Fibroblast of the conjunctiva (primary cell): ENCODE measurements around the gene CCDC181.
A peak's percentile ranks its signal among the peaks of the same experiment; 100 is the strongest.

Experiments
- DNase-seq: peaks from one replicate; pipeline ENCODE4 v3.0.0-alpha.2; 2010; ENCODE audit warnings: low read depth

The CCDC181 gene

DNA sequence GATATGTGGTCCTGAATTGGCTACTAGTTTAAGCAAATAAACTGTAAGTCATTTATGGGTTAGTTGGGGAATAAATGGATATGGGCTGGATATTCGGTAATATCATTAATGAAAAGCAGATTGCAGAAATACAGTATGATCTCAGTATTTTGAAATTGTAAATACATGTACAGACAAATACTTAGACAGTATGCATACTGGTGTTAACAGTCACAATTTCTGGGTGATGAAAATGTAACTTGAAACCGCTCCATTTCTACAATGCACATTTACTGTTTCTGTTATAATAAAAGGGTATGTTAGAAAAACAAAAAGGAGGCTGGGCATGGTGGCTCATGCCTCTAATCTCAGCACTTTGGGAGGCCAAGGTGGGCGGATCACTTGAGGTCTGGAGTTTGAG is 31.3 kb downstream of the CCDC181 start:
- no peak for DNase-seq

GRCh38 chr1:169392406-169392805 is 34.9 kb downstream of the CCDC181 start:
- DNase-seq: no peak

DNA sequence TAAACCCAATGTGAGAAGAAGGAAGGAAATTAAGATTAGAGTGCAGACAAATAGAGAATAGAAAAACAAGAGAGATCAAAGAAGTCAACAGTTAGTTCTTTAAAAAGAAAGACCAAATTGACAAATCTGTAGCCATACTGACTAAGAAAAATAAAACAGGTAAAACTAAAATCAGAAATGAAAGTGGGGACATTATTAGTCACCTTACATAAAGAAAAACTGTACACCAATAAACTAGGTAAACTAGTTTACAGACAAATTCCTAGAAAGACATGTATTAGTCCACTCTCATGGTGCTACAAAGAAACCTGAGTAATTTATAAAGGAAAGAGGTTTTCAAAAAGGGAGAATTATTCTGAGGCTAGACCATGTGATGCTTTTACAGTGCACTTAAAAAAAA is 37.0 kb downstream of the CCDC181 start:
- DNase-seq: no peak

DNA sequence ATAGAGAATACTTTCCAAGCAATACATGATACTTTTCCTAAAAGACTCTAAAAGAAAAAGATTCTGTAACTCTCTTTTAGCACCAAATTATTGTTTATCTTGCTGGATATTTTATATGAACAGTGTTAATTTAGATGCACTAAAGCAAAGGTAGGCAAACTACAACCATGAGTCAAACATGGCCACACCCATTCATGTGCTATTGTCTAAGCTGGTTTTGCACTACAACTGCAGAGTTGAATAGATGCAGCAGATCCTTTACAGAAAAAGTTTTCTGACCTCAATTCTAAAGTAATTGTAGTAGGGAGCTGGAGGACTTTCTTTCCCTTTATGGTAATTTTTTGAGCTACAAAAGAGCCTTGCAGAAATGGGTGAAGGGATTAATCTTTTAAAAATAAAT is 39.9 kb downstream of the CCDC181 start:
- DNase-seq: no peak

- no peak for DNase-seq
Measured at GRCh38 chr1:169383449-169383848, 43.8 kb downstream of the CCDC181 start.

DNA sequence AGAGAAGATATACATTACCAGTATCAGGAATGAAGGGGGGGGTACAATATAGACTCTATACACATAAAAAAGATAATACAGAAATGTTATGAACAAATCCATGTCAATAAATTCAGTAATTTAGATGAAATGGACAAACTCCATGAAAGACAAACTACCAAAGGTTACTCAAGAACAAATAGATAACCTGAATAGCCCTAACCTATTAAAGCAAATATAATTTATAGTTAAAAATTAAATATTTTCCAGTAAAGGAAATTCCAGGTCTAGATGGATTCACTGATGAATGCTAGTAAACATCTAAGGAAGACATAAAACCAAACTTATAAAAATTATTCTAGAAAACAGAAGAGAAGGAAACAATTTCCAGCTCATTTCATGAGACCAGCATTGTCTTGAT is 46.1 kb downstream of the CCDC181 start:
- DNase-seq: no peak

GRCh38 chr1:169371404-169371803 is 55.9 kb downstream of the CCDC181 start:
- no peak for DNase-seq

GRCh38 chr1:169368406-169368769 is 58.9 kb downstream of the CCDC181 start:
- no peak for DNase-seq

- peak; percentile 93 for DNase-seq
Measured at GRCh38 chr1:169367686-169368405, 59.4 kb downstream of the CCDC181 start, which contains the start of the genes BLZF1 and NME7. Gene BLZF1 (plus strand): TSS chr1:169368195. CDS start chr1:169369523, 1,328 bp downstream. Gene NME7 (minus strand): TSS chr1:169367797. CDS start chr1:169367710, 87 bp downstream.

- DNase-seq: no peak
Measured at GRCh38 chr1:169367096-169367685, 60.1 kb downstream of the CCDC181 start.

GRCh38 chr1:169364948-169365347 is 62.3 kb downstream of the CCDC181 start:
- no peak for DNase-seq

GRCh38 chr1:169363046-169363730 is 64.1 kb downstream of the CCDC181 start:
- DNase-seq: peak; percentile 32

DNA sequence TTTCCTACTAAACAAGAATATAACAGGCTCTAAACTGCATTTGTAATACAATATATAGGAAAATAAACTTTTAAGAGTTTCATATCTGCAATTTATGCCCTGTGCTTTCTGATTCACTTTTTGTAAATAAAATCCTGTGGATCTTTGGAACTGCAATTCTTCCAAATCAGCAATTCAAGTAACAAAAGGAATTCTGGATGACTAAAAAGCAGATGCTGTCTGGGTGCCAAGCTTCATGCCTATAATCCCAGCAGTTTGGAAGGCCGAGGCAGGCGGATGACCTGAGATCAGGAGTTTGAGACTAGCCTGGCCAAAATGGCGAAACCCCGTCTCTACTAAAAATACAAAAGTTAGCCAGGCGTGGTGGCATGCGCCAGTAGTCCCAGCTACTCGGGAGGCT is 66.0 kb downstream of the CCDC181 start:
- DNase-seq: no peak

- no peak for DNase-seq
Measured at GRCh38 chr1:169360415-169360814, 66.9 kb downstream of the CCDC181 start.

DNA sequence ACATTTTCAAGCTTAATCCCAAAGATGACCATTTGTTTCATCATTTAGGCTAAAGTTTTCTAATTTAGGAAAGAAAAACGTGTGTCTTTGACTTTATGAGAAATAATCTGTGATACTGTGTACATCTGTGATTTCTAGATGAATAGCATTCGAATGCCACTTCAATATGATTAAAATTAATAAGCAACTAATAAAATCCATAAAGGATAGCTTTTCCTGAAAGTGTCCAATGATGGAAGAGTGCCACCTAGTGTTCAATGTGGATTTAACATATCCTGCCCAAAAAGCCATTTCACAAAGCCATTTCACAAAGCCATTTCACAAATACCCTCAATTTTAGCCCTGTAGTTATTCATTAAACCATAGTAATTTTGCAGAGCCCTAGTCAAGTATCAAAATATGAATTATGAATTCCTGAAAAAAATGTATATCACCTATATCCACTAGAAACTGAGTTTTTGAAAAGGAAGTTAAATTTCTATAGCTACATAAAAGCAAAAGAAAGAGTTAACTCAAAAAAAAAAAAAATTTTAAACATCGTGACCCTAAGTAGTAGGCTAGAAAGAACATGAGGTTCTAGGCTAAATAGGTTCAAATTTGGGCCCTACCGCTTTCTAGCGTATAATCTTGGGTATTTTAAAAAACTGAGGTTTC is 78.8 kb downstream of the CCDC181 start:
- DNase-seq: peak; percentile 50

GRCh38 chr1:169347688-169348382 is 79.4 kb downstream of the CCDC181 start:
- no peak for DNase-seq

- DNase-seq: no peak
Measured at GRCh38 chr1:169346036-169346589, 81.2 kb downstream of the CCDC181 start.

- no peak for DNase-seq
Measured at GRCh38 chr1:169345511-169345910, 81.8 kb downstream of the CCDC181 start.
